Activated CD8-positive, alpha-beta memory T cell treated with anti-CD3 and anti-CD28 coated beads, Interleukin-2, amount 50 U/mL, for 24 hours (primary cell): ENCODE results near the gene TMEM100.
"Not testable (repeated sequence)": the region's sequence is repeated elsewhere in the genome, so short reads cannot be mapped to it uniquely, and the experiment has no call there.

Experiments used
- DNase-seq: peaks from one replicate; pipeline ENCODE4 v3.0.0-alpha.2; 2020; ENCODE audit errors: extremely low read depth

Gene TMEM100

GRCh38 chr17:55687037-55687436 lies 35.6 kb downstream of the TMEM100 start:
- no peak for DNase-seq

GRCh38 chr17:55683550-55684315 lies 38.9 kb downstream of the TMEM100 start:
- no peak for DNase-seq

DNA sequence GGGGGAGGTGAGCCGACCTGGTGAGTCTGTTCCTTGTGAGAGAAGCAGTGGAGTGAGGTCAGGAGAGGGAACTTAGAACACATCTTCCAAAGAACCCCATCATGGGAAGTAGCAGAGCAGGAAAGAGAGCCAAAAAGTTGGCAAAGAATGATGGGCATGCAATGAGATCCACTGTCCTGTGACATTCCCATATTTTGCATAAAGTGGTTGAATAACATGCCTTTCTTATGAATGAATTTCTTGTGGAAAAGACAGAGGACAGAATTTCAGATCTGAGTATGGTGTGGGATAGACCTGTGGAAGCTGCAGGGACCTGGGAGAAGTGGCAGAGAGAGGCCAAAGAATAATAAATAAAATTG lies 41.3 kb downstream of the TMEM100 start:
- DNase-seq = no peak

DNA sequence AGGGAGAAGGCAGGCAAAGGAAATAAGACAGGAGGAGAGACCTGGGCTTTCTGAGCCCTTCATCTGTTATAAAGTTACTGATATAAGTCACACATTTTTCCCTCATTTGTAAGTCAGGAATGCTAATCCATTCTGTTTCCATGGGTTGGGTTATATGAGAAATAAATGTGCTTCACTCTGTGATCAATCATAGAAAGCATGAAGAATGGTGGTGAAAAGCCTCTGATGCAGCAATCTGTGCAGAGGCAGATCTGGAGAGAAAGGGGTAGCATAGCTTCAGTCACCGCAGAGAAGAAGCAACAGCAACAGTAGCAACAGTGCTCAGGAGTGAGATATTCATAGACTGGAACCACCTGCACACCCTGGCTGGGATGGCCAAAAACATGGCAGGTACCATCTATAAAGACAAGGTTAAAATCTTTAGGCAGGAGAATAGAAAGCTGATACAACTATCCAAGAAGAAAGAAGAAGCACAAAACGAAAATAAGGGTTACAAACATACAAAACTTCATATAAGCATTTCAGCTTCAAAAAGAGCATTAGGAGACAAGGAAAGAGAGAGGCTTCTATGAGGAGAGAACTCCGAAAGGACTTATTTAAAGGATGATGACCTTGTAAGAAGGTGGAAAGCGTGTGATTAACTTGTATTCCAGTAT lies 41.9 kb downstream of the TMEM100 start:
- DNase-seq = no peak

DNA sequence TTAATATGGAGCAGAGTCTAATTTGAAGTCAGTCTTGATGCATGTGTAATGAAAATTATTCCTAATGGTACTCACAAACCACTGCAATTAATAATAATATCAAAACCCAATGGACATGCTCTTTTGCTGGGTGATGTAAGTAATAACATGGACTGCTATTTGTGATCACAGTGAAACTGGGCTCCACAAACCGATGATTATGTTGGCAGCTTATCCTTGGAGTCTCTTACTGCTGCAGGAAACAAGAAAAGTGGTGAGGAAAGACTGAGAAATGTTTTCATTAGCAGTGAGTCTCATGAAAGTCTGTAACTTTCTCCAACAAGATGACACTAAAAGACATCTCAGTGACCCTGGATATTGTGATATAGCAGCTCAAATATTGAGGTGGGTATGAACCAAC lies 45.2 kb downstream of the TMEM100 start:
- DNase-seq = no peak

DNA sequence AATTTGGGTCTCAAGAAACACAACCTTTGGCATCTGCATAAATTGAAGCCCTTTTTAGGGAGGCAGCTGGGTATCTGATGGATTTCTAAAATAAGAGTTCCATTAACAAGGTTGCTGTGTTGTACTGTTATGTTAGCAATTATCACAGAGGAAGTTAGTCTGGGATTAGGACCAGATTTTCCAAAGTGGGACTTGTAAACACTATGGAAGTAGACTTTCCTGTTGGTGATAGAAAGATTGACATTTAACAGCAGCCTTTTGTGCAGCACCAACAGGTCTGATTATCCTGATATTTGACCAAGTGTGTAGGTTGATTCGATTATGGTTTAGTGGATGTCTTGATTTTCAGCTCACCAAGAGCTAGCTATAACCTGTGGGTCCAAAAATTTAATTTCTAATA lies 46.4 kb downstream of the TMEM100 start:
- DNase-seq = no peak

DNA sequence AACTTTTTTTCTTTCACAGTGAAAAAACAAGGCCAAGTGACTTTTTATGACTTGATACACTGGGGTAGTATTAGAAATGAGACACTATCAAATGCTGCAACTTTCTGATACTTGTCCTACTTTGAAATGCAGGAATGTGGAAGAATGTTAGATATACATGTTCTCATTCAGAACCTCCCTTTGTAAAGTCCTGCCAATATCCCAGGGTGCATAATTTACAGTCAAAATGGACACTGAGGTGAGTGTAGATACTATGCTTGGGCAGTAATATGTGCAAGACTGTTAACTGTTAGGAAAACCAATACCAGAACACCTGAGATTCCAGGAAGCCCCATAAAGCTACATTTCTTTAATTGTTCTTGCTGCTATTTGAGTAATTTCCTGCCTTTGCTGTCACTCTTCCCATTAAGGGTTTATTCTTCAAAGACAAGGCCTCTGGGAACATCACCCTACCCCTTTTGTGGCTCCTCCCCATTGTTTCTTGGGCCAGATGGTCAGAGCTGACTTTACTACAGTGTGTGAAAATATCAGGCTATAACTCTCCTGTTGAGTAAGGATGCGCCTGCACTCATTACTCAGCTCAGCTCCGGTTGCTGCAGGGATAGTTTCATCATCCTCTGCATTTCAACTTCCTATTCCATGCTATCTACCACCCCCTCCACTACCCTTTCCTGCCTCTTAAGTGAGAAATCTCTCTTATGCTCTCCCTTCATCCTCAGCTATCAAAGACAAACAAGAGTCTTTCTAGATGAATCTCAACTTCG lies 48.7 kb downstream of the TMEM100 start:
- no peak for DNase-seq

GRCh38 chr17:55672585-55673501 lies 49.8 kb downstream of the TMEM100 start:
- no peak for DNase-seq

DNA sequence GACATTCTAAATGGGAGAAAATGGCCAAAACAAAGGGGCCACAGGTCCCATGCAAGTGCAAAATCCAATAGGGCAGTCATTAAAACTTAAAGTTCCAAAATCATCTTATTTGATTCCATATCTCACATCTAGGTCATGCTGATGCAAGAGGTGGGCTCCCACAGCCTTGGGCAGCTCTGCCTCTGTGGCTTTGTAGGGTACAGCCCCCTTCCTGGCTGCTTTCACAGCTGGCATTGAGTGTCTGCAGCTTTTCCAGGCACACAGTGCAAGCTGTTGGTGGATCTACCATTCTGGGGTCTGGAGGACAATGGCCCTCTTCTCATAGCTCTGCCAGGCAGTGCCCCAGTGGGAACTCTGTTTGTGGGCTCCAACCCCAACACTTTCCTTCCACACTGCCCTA lies 50.7 kb downstream of the TMEM100 start:
- not testable (repeated sequence) for DNase-seq
